OCI-LY3 (cell line): Measurements from ENCODE around the gene TGM4.
"Not testable (repeated sequence)": the region's sequence is repeated elsewhere in the genome, so short reads cannot be mapped to it uniquely, and the experiment has no call there.

ENCODE experiments used
- H2AFZ ChIP-seq: fragments of 200-600, 300-600 bp; shearing (Covaris generic); 2 replicates; pipeline ENCODE4 v1.6.0; 2014; ENCODE audit warnings: antibody characterized with exemption, low read depth, low read length
- H3K27ac ChIP-seq: fragments of 200-600, 300-600 bp; sonication (generic); 2 replicates; pipeline ENCODE4 v1.5.1; 2014; ENCODE audit warnings: mild to moderate bottlenecking, low read length, moderate library complexity, mixed read lengths
- H3K27me3 ChIP-seq: fragments of 200-600, 300-600 bp; sonication (generic); 2 replicates; pipeline ENCODE4 v1.6.1; 2014; ENCODE audit warnings: low read depth, low read length, mixed read lengths
- H3K36me3 ChIP-seq: fragments of 200-600, 300-600 bp; sonication (generic); replicated peaks from 2 replicates; pipeline ENCODE3; 2014; ENCODE audit warnings: low read depth, low read length, mixed read lengths
- H3K4me1 ChIP-seq: fragments of 300-600, 200-600 bp; sonication (generic); 2 replicates; pipeline ENCODE4 v1.6.1; 2014; ENCODE audit warnings: low read length, mixed read lengths
- H3K4me2 ChIP-seq: fragments of 200-600, 300-600 bp; sonication (generic); 2 replicates; pipeline ENCODE4 v1.6.1; 2014; ENCODE audit warnings: low read length, mixed read lengths
- H3K4me3 ChIP-seq: fragments of 300-600, 200-600 bp; sonication (generic); 2 replicates; pipeline ENCODE4 v1.5.1; 2014; ENCODE audit warnings: antibody characterized with exemption, mild to moderate bottlenecking, low read length, moderate library complexity
- H3K79me2 ChIP-seq: fragments of 300-600, 200-600 bp; shearing (Covaris generic); 2 replicates; pipeline ENCODE4 v1.6.1; 2014; ENCODE audit warnings: mild to moderate bottlenecking, low read length, mixed read lengths
- H3K9ac ChIP-seq: fragments of 300-600, 200-600 bp; shearing (Covaris generic); 2 replicates; pipeline ENCODE4 v1.6.0; 2014; ENCODE audit warnings: mild to moderate bottlenecking, low read length, moderate library complexity
- H3K9me3 ChIP-seq: fragments of 200-600, 300-600 bp; shearing (Covaris generic); 2 replicates; pipeline ENCODE4 v1.6.1; 2014; ENCODE audit warnings: low read length, mixed read lengths; ENCODE audit not compliant: insufficient read depth
- H4K20me1 ChIP-seq: fragments of 200-600, 300-600 bp; sonication (generic); 2 replicates; pipeline ENCODE4 v1.6.1; 2016; ENCODE audit warnings: low read length, mixed read lengths; ENCODE audit not compliant: insufficient read depth
- CTCF ChIP-seq: fragments of 200-600, 300-600 bp; sonication (generic); IDR thresholded peaks from 2 replicates; pipeline ENCODE4 v1.5.1; 2014; ENCODE audit warnings: antibody characterized with exemption, low read length, low read depth
- EZH2phosphoT487 ChIP-seq: fragments of 200-600 bp; shearing (Covaris generic); IDR thresholded peaks from 2 replicates; pipeline ENCODE4 v1.6.1; 2018; ENCODE audit warnings: antibody characterized with exemption, mixed run types, low read depth

The TGM4 gene

GRCh38 chr3:44842376-44842775 is 32.0 kb upstream of the TGM4 start:
- TF ChIP-seq CTCF (no peak), EZH2phosphoT487 (no peak)
- H3K4me3 ChIP-seq: no peak overlapping the region
- peaks cover 65% of the 10 kb centered on the region for H3K36me3 ChIP-seq
- no peaks in the 10 kb centered on the region for H3K9me3 ChIP-seq
- no peak overlapping the region for H3K9ac ChIP-seq
- H2AFZ ChIP-seq: no peak overlapping the region
- no peaks in the 10 kb centered on the region for H3K79me2 ChIP-seq
- no peaks in the 10 kb centered on the region for H3K27me3 ChIP-seq
- H3K4me2 ChIP-seq: no peak overlapping the region
- peaks cover 6% of the 10 kb centered on the region for H3K4me1 ChIP-seq
- H4K20me1 ChIP-seq: no peaks in the 10 kb centered on the region
- H3K27ac ChIP-seq: no peak overlapping the region

- Histone ChIP-seq H3K27ac (no peak overlapping the region), H3K4me2 (no peak overlapping the region), H3K27me3 (no peaks in the 10 kb centered on the region), H3K4me3 (no peak overlapping the region), H4K20me1 (no peaks in the 10 kb centered on the region), H3K4me1 (peaks cover 4% of the 10 kb centered on the region; the same call in 1 of the 2 replicates), H2AFZ (no peak overlapping the region), H3K79me2 (no peaks in the 10 kb centered on the region), H3K9ac (no peak overlapping the region), H3K36me3 (peaks cover 47% of the 10 kb centered on the region), H3K9me3 (no peaks in the 10 kb centered on the region)
- TF ChIP-seq CTCF (no peak), EZH2phosphoT487 (no peak)
Measured at GRCh38 chr3:44845528-44846520, 28.6 kb upstream of the TGM4 start.

DNA sequence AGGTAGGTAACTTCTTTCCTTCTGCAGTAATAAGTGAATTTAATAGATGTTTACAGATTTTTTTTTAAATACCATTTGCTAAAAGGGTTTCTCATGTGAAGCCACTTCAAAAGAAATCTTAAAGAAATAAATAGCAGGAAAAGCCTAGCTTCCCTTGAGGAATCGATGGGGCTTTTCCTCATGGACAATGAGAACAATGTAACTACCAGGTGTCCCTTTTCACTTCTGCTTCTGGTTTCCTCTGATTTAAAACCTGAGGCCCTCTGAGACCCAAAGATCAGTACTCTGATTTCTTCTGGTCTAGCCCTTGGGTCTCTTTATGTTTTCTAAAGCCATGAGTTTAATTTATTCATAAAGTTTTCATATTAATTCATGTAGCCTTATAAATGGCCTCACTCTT is 25.8 kb upstream of the TGM4 start:
- no peaks in the 10 kb centered on the region for H4K20me1 ChIP-seq
- no peak overlapping the region for H2AFZ ChIP-seq
- no peak overlapping the region for H3K4me3 ChIP-seq
- TF ChIP-seq CTCF: no peak
- TF ChIP-seq EZH2phosphoT487: no peak
- no peaks in the 10 kb centered on the region for H3K79me2 ChIP-seq
- H3K27ac ChIP-seq: no peak overlapping the region
- H3K27me3 ChIP-seq: no peaks in the 10 kb centered on the region
- H3K9me3 ChIP-seq: peaks cover 3% of the 10 kb centered on the region; the same call in 1 of the 2 replicates
- no peak overlapping the region for H3K4me2 ChIP-seq
- peaks cover 4% of the 10 kb centered on the region; the same call in 1 of the 2 replicates for H3K4me1 ChIP-seq
- H3K9ac ChIP-seq: no peak overlapping the region
- peaks cover 45% of the 10 kb centered on the region for H3K36me3 ChIP-seq

GRCh38 chr3:44856663-44857062 is 17.7 kb upstream of the TGM4 start:
- not testable (repeated sequence) for H3K79me2 ChIP-seq, H3K27ac ChIP-seq, H3K4me1 ChIP-seq, H3K9me3 ChIP-seq, H3K4me2 ChIP-seq, H2AFZ ChIP-seq, H4K20me1 ChIP-seq, H3K9ac ChIP-seq, H3K27me3 ChIP-seq, H3K4me3 ChIP-seq
- H3K36me3 ChIP-seq: peaks cover 37% of the 10 kb centered on the region
